Measurements from ENCODE around the gene GRK3. TPM values are rescaled to one million over a fixed set of nuclear protein-coding genes. Genes with fewer than 3 reads are reported as not detected.

The GRK3 gene
- total RNA-seq, 6 experiments from 2014 or later: 1.1 to 4.9 (median 3.6) TPM

GRCh38 chr22:25643232-25644000 is 78.9 kb downstream of the GRK3 start:
- DNase-seq (no peak), ATAC-seq (no peak)
- Histone ChIP-seq H3K4me1 (no peaks in the 10 kb centered on the region), H3K4me3 (no peak overlapping the region), H3K36me3 (no peaks in the 10 kb centered on the region), H3K27ac (no peak overlapping the region), H3K9me3 (peaks cover 0 to 5% (median 0%) of the 10 kb centered on the region in 4 donors), H3K27me3 (no peaks in the 10 kb centered on the region)
- intact Hi-C loops (cut with DNase I): no loop called here
- WGBS (ENCODE audit: insufficient coverage, low coverage, low lambda C conversion rate, missing lambda C conversion rate): 89% methylated on average over 6 of the region's 9 CpGs
- TF ChIP-seq CTCF (IDR thresholded peaks at IDR 0.05) (no peak), POLR2A (IDR thresholded peaks at IDR 0.05) (no peak)

GRCh38 chr22:25644122-25644521 is 79.6 kb downstream of the GRK3 start:
- H3K4me3 ChIP-seq: no peak overlapping the region
- DNase-seq (no peak), ATAC-seq (no peak)
- intact Hi-C loops (cut with DNase I): no loop called here
- H3K4me1 ChIP-seq: no peaks in the 10 kb centered on the region
- 80% methylated on average over 3 of the region's 3 CpGs for WGBS (ENCODE audit: insufficient coverage, low coverage, low lambda C conversion rate, missing lambda C conversion rate)
- no peaks in the 10 kb centered on the region for H3K27me3 ChIP-seq
- peaks cover 0 to 5% (median 0%) of the 10 kb centered on the region in 4 donors for H3K9me3 ChIP-seq
- no peaks in the 10 kb centered on the region for H3K36me3 ChIP-seq
- TF ChIP-seq CTCF (IDR thresholded peaks at IDR 0.05) (no peak), POLR2A (IDR thresholded peaks at IDR 0.05) (no peak)
- H3K27ac ChIP-seq: no peak overlapping the region

GRCh38 chr22:25645266-25645665 is 80.8 kb downstream of the GRK3 start:
- WGBS (ENCODE audit: insufficient coverage, low coverage, low lambda C conversion rate, missing lambda C conversion rate): 81% methylated on average over 6 of the region's 6 CpGs
- H3K36me3 ChIP-seq: no peaks in the 10 kb centered on the region
- H3K4me3 ChIP-seq: no peak overlapping the region
- no peak overlapping the region for H3K27ac ChIP-seq
- ATAC-seq: no peak
- DNase-seq: no peak
- no peaks in the 10 kb centered on the region for H3K9me3 ChIP-seq
- TF ChIP-seq POLR2A (IDR thresholded peaks at IDR 0.05) (no peak), CTCF (IDR thresholded peaks at IDR 0.05) (no peak)
- no peaks in the 10 kb centered on the region for H3K4me1 ChIP-seq
- intact Hi-C loops (cut with DNase I): no loop called here
- H3K27me3 ChIP-seq: no peaks in the 10 kb centered on the region

- Histone ChIP-seq H3K4me3 (no peak overlapping the region), H3K27me3 (no peaks in the 10 kb centered on the region), H3K27ac (no peak overlapping the region), H3K36me3 (no peaks in the 10 kb centered on the region), H3K9me3 (no peaks in the 10 kb centered on the region), H3K4me1 (no peaks in the 10 kb centered on the region)
- WGBS (ENCODE audit: insufficient coverage, low coverage, low lambda C conversion rate, missing lambda C conversion rate): 89% methylated on average over 1 of the region's 1 CpG
- intact Hi-C loops (cut with DNase I): no loop called here
- DNase-seq (no peak), ATAC-seq (no peak)
- TF ChIP-seq POLR2A (IDR thresholded peaks at IDR 0.05): no peak
- TF ChIP-seq CTCF (IDR thresholded peaks at IDR 0.05): no peak
Observed at GRCh38 chr22:25645964-25646363, 81.5 kb downstream of the GRK3 start.
